Measurements from ENCODE around the gene NIN. TPM values are rescaled to one million over a fixed set of nuclear protein-coding genes. Genes with fewer than 3 reads are reported as not detected.

The NIN gene
- total RNA-seq, 6 experiments from 2014 or later = 43.7 to 66.3 (median 57.4) TPM

- Mint-ChIP-seq H3K27ac (no peak overlapping the region), H3K4me3 (no peak overlapping the region), H3K9me3 (peaks cover 6% of the 10 kb centered on the region; the same call in 1 of the 2 replicates), H3K27me3 (ENCODE audit: insufficient read depth) (no peaks in the 10 kb centered on the region; the same call in 1 of the 2 replicates), H3K36me3 (ENCODE audit: low read depth) (peaks cover 18% of the 10 kb centered on the region), H3K4me1 (ENCODE audit: low read depth) (peaks cover 20% of the 10 kb centered on the region)
- DNase-seq = no peak
- TF ChIP-seq CTCF (IDR thresholded peaks at IDR 0.05) = no peak
These were observed 16.8 kb downstream of the NIN start for GRCh38 chr14:50814161-50814560.

- TF ChIP-seq CTCF (IDR thresholded peaks at IDR 0.05) = no peak
- Mint-ChIP-seq H3K36me3 (ENCODE audit: low read depth) (peaks cover 18% of the 10 kb centered on the region), H3K4me3 (no peak overlapping the region), H3K27me3 (ENCODE audit: insufficient read depth) (no peaks in the 10 kb centered on the region; the same call in 1 of the 2 replicates), H3K4me1 (ENCODE audit: low read depth) (peaks cover 20% of the 10 kb centered on the region), H3K27ac (no peak overlapping the region), H3K9me3 (peaks cover 6% of the 10 kb centered on the region; the same call in 1 of the 2 replicates)
- DNase-seq = no peak
These were observed 17.5 kb downstream of the NIN start for GRCh38 chr14:50813544-50813863.

DNA sequence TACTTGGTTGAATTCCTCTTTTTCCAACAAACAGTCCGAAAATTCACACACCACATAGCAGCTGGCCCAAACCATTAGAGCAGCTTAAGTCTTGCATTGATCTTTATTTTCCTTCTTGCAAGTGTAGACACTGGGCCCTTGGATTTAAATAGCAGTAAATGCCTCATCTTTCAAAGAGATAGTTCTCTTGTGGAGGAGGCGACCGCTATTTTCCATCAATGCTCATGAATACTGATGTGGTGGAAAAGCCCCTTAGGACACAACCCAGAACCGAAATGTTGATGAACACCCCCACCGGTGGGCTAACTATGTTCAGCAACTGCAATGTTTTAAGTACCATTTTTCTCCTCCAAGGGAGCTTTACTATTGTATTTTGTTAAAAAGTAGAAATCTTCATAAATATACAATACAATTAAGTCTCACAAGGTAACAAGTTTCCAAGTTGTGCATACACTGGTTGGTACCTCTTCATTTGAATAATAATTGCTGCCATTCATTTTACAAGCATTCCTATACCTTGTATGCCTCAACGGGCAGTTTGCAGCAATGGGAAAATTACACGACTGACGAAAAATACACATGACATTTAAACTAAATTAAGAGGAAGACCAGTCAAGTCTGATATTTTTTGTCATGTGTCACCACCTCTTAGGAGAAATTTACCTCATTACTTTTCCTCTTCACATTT lies 18.0 kb downstream of the NIN start:
- Mint-ChIP-seq H3K27ac (no peak overlapping the region), H3K4me1 (ENCODE audit: low read depth) (peaks cover 20% of the 10 kb centered on the region), H3K36me3 (ENCODE audit: low read depth) (peaks cover 18% of the 10 kb centered on the region), H3K4me3 (no peak overlapping the region), H3K27me3 (ENCODE audit: insufficient read depth) (no peaks in the 10 kb centered on the region; the same call in 1 of the 2 replicates), H3K9me3 (peaks cover 6% of the 10 kb centered on the region; the same call in 1 of the 2 replicates)
- no peak for DNase-seq
- no peak for TF ChIP-seq CTCF (IDR thresholded peaks at IDR 0.05)

DNA sequence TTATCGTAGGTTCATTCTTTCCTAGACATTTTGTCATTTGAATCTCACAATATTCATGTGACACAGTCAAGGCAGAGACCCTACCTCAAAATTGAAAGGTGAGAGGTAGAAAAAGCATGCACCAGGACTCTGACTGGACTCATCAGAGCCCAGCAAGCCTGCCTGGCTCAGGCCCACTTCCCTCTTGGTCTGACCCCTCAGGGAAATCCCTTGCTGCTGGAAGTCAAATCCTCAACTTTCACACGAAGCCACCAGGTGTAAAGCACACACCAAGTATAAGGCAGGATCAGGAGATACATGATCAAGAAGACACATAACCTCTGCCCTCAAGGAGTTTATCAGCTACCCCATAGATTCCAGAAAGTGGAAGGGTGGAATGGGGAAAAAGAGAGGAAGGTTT lies 18.8 kb downstream of the NIN start:
- no peak overlapping the region; the same call in 1 of the 2 replicates for H3K27ac Mint-ChIP-seq
- H3K4me1 Mint-ChIP-seq (ENCODE audit: low read depth) = peaks cover 19% of the 10 kb centered on the region
- H3K27me3 Mint-ChIP-seq (ENCODE audit: insufficient read depth) = no peaks in the 10 kb centered on the region; the same call in 1 of the 2 replicates
- H3K9me3 Mint-ChIP-seq = peaks cover 6% of the 10 kb centered on the region; the same call in 1 of the 2 replicates
- H3K4me3 Mint-ChIP-seq = no peak overlapping the region
- peaks cover 18% of the 10 kb centered on the region for H3K36me3 Mint-ChIP-seq (ENCODE audit: low read depth)
- no peak for TF ChIP-seq CTCF (IDR thresholded peaks at IDR 0.05)
- no peak for DNase-seq

GRCh38 chr14:50808053-50808452 lies 22.9 kb downstream of the NIN start:
- no peak for TF ChIP-seq CTCF (IDR thresholded peaks at IDR 0.05)
- H3K9me3 Mint-ChIP-seq = no peaks in the 10 kb centered on the region
- no peaks in the 10 kb centered on the region for H3K27me3 Mint-ChIP-seq (ENCODE audit: insufficient read depth)
- peaks cover 20% of the 10 kb centered on the region for H3K36me3 Mint-ChIP-seq (ENCODE audit: low read depth)
- H3K4me1 Mint-ChIP-seq (ENCODE audit: low read depth) = peaks cover 39% of the 10 kb centered on the region
- H3K27ac Mint-ChIP-seq = no peak overlapping the region
- no peak overlapping the region for H3K4me3 Mint-ChIP-seq
- no peak for DNase-seq
